LHCN-M2 (cell line): Measurements from ENCODE around the gene PIP5KL1. TPM values are rescaled to one million over a fixed set of nuclear protein-coding genes. Genes with fewer than 3 reads are reported as not detected.

Experiments used
- DNase-seq: peaks from one replicate; pipeline ENCODE4 v3.0.0-alpha.2; 2012; ENCODE audit warnings: low read depth
- total RNA-seq: library from RNA; depleted of rRNA; stranded (reverse); fragments of >200 nt; gene quantifications from 2 replicates; pipeline ENCODE4 v1.2.3, GENCODE V29; 2014

The PIP5KL1 gene
- total RNA-seq, 1 experiment from 2014 or later, result 2.6 TPM

DNA sequence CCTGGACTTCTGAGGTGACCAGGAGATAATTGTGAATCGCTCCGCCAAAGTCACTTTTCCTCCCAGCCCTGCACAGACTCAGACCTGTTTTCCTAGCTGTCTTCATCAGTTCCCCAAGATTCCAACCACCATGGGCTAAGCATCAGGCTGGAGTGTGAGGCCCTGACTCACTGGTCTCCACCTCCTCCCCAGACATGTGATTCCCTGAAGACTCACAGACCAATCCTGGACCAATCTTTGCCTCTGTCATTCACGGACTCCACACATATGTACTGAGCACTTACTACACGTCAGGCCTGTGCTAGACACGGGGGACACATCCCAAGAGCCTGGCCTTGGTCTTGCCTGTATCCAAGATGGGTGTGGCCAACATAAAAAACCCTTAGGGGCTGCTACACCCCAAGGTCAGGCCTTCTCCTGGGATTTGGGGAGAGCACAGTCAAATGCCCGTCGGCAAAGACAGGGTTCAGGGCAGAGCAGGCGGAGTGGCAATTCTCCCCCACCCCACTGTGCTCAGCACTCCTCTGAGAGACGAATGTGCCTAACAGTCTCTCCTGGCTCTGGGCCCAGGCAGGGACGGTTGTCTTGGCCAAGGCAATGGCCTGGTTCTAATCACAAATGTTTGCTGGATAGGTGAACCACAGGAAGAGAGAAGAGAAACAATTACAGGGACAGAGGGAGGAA lies 38.3 kb upstream of the PIP5KL1 start:
- peak; percentile 84 for DNase-seq

DNA sequence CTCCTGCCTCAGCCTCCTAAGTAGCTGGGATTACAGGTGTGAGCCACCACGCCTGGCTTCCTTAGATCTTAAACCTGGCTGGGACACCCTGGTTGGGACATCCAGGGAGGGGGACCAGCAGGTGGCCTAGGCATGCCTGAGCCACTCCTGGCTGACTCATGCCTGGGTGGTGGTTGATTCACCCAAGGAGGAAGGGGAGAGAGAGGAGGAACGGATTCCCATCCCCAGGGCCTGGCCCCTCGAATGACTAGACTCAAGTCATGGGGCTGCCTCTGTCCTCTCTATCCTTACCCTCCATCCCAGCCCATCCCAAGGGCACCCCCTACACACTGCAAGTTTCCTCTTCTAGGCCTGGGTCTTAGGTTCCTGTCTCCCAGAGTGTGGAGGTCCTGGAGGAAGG lies 37.5 kb upstream of the PIP5KL1 start:
- peak; percentile 55 for DNase-seq

DNA sequence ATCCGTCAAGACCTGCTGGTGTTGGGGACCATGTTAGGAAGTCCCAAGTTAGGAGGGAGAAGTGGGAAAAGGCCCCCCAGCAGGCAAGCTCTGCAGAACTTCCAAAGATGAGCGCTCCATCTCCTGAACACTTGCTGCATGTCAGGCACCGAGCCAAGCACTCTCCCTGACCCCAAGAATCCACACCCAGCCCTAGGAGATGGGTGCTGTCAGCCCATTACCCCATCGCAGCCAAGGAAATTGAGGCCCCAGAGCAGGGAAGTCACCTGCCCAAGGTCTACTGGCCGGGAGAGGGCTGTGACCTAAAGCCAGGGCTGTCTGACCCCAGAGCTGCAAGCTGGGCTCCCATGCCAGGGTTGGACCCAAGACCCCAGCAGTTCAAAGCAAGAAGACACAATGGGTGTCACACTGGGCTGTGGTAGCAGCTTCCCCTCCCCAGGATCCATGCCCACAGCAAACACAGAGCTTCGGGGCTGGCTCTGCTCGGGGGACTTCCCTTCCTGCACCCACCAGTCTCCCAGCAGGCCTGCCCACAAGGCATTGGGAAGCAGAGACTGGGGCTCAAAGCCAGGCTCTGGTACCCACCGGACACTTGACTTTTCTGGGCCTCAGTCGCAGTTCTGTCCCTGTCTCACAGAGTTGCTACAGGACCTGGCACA lies 36.7 kb upstream of the PIP5KL1 start:
- DNase-seq, result no peak

GRCh38 chr9:127966416-127967150 lies 36.0 kb upstream of the PIP5KL1 start:
- DNase-seq, result no peak

DNA sequence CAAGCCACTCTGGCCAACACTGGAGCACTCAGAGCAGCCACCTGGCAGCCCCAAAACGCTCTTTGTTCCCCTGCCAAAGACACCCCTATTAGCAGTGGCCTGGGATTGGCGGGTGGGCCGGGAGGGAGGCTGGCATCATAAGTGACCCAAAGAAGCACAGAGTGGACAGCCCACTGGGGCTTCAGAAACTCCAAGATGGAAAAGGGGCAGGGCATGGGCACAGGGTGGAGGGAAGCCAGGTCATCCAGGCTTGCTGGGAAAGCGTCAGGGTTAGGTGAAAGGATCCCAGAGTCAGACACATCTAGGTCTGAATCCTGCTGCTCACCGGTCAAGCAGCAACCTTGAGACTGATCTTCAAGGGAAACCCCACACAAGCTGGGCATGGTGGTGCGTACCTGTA lies 35.4 kb upstream of the PIP5KL1 start:
- DNase-seq, result no peak

DNA sequence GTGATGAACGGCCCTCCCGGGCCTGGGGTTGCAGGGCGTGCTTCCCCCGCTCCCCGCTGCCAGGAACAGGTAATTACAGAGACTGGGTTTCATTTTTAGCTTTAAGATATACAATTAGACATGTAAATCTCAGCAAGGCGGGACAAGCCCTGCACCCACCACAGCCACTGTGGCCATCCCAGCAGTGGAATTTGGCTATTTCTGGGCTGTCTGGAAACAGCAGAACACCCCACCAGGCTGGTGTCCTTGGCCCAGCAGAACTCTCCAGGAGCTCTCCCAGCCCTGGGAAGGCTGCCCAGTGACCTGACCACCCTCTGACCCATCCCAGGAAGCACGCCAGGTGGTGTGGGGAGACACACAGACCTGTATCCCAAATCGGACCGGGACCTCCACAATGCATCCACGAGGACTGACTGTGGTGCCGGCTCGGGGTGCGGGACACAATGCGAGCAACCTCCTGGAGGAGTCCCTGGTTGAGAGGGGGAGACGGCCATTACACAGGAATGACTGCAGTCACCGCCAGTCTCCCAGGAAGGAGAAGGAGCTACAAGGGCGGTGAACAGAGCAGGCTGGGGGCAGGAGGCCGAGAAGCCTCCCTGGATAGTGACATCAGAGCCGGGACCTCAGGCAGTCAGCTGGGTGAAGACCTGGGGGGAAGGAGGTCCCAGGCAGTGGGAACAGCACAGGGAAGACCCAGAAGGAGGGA lies 32.9 kb upstream of the PIP5KL1 start:
- no peak for DNase-seq

DNA sequence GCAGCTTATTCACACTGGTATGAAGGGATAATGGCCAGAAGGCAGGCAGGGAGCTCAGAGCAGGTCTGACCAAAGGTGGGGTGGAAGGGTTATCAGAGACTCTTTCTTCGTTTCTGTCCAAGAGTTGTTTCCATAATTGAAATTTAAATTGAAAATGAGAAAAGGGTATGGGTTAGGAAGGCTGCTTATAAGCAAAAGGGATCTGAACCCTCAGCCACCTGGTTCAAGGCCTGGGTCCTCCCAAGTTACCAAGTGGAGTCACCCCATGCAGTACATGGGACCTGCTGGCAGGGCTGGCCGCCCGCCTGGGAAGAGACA lies 32.4 kb upstream of the PIP5KL1 start:
- DNase-seq, result no peak

DNA sequence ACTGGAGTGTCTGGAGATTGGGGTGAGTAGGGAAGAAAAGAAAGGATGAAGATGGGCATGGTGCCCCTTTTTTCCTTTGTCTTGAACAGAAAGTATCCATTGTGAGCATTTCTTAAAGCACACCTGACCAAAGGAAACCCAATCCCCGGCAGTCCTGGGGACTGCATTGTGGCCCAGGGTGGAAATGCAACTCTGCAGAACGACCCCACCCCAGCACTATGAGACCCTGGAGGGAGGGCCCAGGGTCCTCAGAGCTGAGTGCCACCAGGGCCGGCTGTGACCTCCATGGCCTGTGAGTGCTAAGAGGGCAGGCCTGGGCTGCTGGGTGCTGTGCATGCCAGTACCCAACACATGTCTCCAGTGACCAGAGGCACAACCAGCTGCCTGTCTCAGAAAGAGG lies 31.7 kb upstream of the PIP5KL1 start:
- no peak for DNase-seq

GRCh38 chr9:127961613-127962155 lies 31.1 kb upstream of the PIP5KL1 start:
- DNase-seq, result no peak

GRCh38 chr9:127961155-127961490 lies 30.5 kb upstream of the PIP5KL1 start:
- no peak for DNase-seq

DNA sequence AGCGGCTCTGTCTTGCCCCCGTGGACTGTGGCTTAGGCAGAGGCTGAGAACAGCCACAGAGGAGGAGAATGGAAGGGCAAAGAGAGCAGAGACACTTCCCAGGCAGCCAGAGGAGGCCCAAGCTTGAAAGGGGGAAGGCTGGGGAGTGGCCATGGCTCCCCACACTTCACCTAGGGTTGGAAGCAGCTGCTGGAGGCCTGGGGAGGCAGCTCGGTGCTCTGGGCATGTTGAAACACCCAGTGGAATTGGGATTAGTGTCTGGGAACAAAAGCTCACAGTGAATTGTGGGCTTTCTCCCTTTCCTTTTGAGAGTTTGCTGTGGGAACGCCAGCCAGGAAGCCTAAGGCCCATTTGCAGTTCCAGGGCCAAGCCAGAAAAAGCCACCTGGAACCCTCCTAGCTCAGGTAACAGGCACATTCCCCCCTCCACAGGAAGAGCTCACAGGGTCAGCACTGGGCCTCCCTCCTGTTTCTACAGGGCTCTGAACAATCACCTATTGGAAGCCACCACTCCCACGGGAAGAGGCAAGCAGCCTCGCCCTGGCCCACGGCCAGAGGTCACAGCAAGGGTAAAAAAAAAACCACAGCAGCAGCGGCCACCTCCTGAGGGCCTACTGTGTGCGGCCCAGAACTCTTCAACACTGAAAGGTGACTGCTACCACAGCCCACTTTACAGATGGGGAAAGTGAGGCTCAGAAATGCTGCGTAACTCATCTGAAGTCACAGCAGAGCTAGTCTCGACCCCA lies 30.0 kb upstream of the PIP5KL1 start:
- DNase-seq, result peak; percentile 61

- DNase-seq, result no peak
These were observed 29.3 kb upstream of the PIP5KL1 start for GRCh38 chr9:127959841-127960409.

DNA sequence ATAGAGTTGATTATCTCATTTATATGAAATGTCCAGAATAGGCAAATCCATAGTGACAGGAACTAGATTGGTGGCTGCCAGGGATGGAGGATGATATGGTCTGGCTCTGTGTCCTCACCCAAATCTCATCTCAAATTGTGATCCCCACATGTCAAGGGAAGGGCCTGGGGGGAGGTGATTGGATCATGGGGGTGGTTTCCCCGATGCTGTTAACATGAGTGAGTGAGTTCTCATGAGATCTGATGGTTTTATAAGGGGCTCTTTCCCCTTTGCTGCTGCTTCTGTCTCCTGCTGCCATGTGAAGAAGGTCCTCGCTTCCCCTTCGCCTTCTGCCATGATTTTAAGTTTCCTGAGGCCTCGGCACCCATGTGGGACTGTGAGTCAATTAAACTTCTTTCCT lies 28.8 kb upstream of the PIP5KL1 start:
- no peak for DNase-seq

GRCh38 chr9:127958728-127959127 lies 28.2 kb upstream of the PIP5KL1 start:
- no peak for DNase-seq

GRCh38 chr9:127955294-127956015 lies 24.9 kb upstream of the PIP5KL1 start:
- no peak for DNase-seq

- no peak for DNase-seq
These were observed 24.3 kb upstream of the PIP5KL1 start for GRCh38 chr9:127954831-127955293.

DNA sequence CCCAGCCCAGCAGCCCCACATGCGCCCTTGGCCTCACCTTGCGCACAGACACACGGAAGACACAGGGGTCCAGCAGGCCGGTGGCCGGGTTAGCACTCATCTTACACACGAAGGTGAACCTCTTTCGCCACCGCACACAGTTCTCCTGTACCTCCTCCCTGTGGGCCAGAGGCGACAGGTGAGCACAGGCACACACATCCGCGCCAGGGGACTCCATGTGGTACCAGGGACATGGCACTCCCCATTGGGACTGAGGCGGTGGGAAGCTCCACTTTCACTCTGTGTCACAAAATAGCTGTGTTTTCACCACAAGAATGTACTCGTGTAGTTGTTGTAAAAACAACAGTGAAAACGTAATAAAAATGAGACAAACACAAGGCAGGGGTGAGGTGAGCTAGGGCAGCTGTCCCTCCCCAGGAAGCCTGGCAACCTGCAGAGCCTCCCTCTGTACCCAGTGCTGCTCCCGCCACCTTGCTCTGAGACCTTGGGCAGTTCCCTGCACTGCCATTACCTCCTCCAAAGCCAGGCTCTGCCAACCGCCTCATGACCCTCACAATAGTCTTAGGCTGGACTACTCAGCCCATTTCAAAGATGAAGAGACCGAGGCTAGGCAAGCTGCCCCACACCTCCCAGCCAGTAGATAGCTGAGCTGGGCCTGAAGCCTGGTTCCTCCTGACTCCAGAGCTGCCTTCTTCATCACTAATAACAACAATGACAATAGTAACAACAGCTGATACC lies 23.4 kb upstream of the PIP5KL1 start:
- no peak for DNase-seq

- DNase-seq, result no peak
These were observed 22.6 kb upstream of the PIP5KL1 start for GRCh38 chr9:127953154-127953553.

DNA sequence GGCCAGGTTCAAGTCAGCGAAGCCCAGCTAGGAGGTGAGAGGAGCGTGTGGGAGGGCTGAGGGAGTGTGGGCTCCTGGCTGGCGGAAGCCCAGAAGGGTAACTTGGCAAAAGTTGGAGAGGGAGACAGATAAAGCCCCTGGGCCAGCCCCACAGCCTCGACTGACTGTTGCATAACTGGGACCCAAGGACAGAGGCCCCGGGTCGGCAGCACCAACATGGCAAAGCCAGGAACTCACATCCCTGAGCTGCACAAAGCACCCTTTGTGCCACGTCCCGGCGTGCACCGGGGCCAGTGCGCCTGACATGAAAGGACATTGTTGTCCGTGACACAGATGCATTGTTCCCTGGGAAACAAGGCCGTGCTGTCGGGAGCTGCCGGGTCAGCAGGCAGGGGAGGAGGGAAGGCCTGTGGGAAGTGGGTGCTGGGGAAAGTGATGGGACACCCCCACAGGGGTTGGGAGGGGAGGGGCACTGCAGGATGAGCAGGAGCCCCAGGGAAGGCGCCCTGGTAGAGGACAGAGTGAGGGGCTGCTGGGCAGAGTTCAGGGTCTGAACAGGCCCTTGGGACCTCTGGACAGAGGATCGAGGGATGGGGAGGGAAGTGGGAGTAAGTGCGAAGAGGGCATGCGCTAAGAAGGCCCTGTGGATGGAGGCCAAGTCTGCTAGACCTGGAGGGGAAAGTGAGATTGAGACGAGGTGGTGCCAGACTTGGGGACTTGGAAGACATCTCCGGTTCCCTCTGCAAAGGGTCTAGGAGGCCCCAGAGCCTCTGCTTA lies 20.1 kb upstream of the PIP5KL1 start:
- DNase-seq, result no peak
